Progenitor cell of endocrine pancreas (in vitro differentiated cells): ENCODE measurements around the gene SCN1B. TPM values are rescaled to one million over a fixed set of nuclear protein-coding genes. Genes with fewer than 3 reads are reported as not detected.
A peak's percentile ranks its signal among the peaks of the same experiment; 100 is the strongest.
"Not testable (repeated sequence)": the region's sequence is repeated elsewhere in the genome, so short reads cannot be mapped to it uniquely, and the experiment has no call there.

ENCODE experiments used
- DNase-seq: peaks from one replicate; pipeline ENCODE4 v3.0.0; 2021; ENCODE audit warnings: low spot score; ENCODE audit not compliant: unreplicated experiment
- H3K27ac Mint-ChIP-seq: 2 replicates; pipeline ENCODE4 v1.8.0; 2021; ENCODE audit warnings: mild to moderate bottlenecking, moderate library complexity, mixed read lengths
- H3K27me3 Mint-ChIP-seq: 2 replicates; pipeline ENCODE4 v1.8.0; 2021; ENCODE audit warnings: mixed read lengths
- H3K36me3 Mint-ChIP-seq: 2 replicates; pipeline ENCODE4 v1.8.0; 2022; ENCODE audit warnings: mixed read lengths; ENCODE audit not compliant: insufficient read depth
- H3K4me1 Mint-ChIP-seq: 2 replicates; pipeline ENCODE4 v1.8.0; 2021; ENCODE audit warnings: low read depth, mixed read lengths
- H3K4me3 Mint-ChIP-seq: 2 replicates; pipeline ENCODE4 v1.8.0; 2021; ENCODE audit warnings: low read depth, mild to moderate bottlenecking, moderate library complexity, mixed read lengths
- H3K9me3 Mint-ChIP-seq: 2 replicates; pipeline ENCODE4 v1.8.0; 2021; ENCODE audit warnings: low read depth, mixed read lengths
- CTCF ChIP-seq: fragments of 200-600 bp; sonication (generic); IDR thresholded peaks from one replicate; pipeline ENCODE4 v1.5.0; 2021; ENCODE audit warnings: antibody characterized with exemption, mild to moderate bottlenecking; ENCODE audit not compliant: unreplicated experiment
- total RNA-seq: library from RNA; stranded (reverse); gene quantifications from 2 replicates; pipeline ENCODE4 v1.2.1, GENCODE V29; 2021

The SCN1B gene
- total RNA-seq, 1 donor from 2014 or later: 1.7 TPM

GRCh38 chr19:35002037-35002535, 28.2 kb upstream of the SCN1B start:
- Mint-ChIP-seq H3K4me3 (peak overlapping the region; percentile 91), H3K4me1 (peaks cover 52% of the 10 kb centered on the region), H3K27ac (peak overlapping the region; percentile 94), H3K9me3 (no peaks in the 10 kb centered on the region), H3K36me3 (peaks cover 9% of the 10 kb centered on the region), H3K27me3 (no peaks in the 10 kb centered on the region)
- no peak for DNase-seq
- TF ChIP-seq CTCF: no peak

GRCh38 chr19:35004517-35005255, 25.6 kb upstream of the SCN1B start:
- Mint-ChIP-seq H3K4me1 (peaks cover 44% of the 10 kb centered on the region), H3K4me3 (no peak overlapping the region), H3K36me3 (peaks cover 9% of the 10 kb centered on the region), H3K9me3 (no peaks in the 10 kb centered on the region), H3K27me3 (no peaks in the 10 kb centered on the region), H3K27ac (peak overlapping the region; percentile 37)
- no peak for TF ChIP-seq CTCF
- DNase-seq: no peak

- peaks cover 44% of the 10 kb centered on the region for H3K4me1 Mint-ChIP-seq
- H3K27me3 Mint-ChIP-seq: no peaks in the 10 kb centered on the region
- H3K4me3 Mint-ChIP-seq: no peak overlapping the region
- H3K36me3 Mint-ChIP-seq: peaks cover 10% of the 10 kb centered on the region
- no peaks in the 10 kb centered on the region for H3K9me3 Mint-ChIP-seq
- no peak for DNase-seq
- TF ChIP-seq CTCF: no peak
- peak overlapping the region; percentile 29 for H3K27ac Mint-ChIP-seq
Measured at GRCh38 chr19:35005256-35005977, 24.9 kb upstream of the SCN1B start.

GRCh38 chr19:35006007-35006341, 24.3 kb upstream of the SCN1B start:
- Mint-ChIP-seq H3K36me3 (peaks cover 13% of the 10 kb centered on the region), H3K4me1 (peaks cover 44% of the 10 kb centered on the region)
- not testable (repeated sequence) for DNase-seq, H3K27me3 Mint-ChIP-seq, H3K4me3 Mint-ChIP-seq, H3K27ac Mint-ChIP-seq, H3K9me3 Mint-ChIP-seq

- no peaks in the 10 kb centered on the region for H3K9me3 Mint-ChIP-seq
- TF ChIP-seq CTCF: no peak
- no peaks in the 10 kb centered on the region for H3K27me3 Mint-ChIP-seq
- H3K4me3 Mint-ChIP-seq: no peak overlapping the region
- peaks cover 39% of the 10 kb centered on the region for H3K4me1 Mint-ChIP-seq
- peaks cover 17% of the 10 kb centered on the region for H3K36me3 Mint-ChIP-seq
- no peak for DNase-seq
- H3K27ac Mint-ChIP-seq: peak overlapping the region; percentile 82
Measured at GRCh38 chr19:35006342-35006998, 23.8 kb upstream of the SCN1B start.
